ENCODE results near the gene CASQ2.

- TF ChIP-seq ZNF274 (IDR thresholded peaks at IDR 0.05; ENCODE audit: insufficient read depth, insufficient read length) (no peak), ESRRA (IDR thresholded peaks at IDR 0.05; ENCODE audit: low read length) (no peak), CEBPB (IDR thresholded peaks at IDR 0.05; ENCODE audit: borderline replicate concordance in 1 of 2, low read depth in 2 of 2, low read length in 2 of 2) (no peak), CTCF (IDR thresholded peaks at IDR 0.05 in 2 of 3, conservative IDR thresholded peaks at IDR 0.05 in 1 of 3; ENCODE audit: control insufficient read depth in 2 of 3, extremely low read depth in 1 of 3, insufficient read depth in 1 of 3, low read depth in 3 of 3, low read length in 3 of 3) (no peak), EZH2 (IDR thresholded peaks at IDR 0.05; ENCODE audit: borderline replicate concordance, control insufficient read depth, low read depth, low read length) (no peak), E4F1 (IDR thresholded peaks at IDR 0.05; ENCODE audit: borderline replicate concordance, partially characterized antibody) (no peak), BCL11A (IDR thresholded peaks at IDR 0.05; ENCODE audit: low read depth, low read length) (no peak), DPF2 (IDR thresholded peaks at IDR 0.05) (no peak)
- TF ChIP-seq, protein P1, sequence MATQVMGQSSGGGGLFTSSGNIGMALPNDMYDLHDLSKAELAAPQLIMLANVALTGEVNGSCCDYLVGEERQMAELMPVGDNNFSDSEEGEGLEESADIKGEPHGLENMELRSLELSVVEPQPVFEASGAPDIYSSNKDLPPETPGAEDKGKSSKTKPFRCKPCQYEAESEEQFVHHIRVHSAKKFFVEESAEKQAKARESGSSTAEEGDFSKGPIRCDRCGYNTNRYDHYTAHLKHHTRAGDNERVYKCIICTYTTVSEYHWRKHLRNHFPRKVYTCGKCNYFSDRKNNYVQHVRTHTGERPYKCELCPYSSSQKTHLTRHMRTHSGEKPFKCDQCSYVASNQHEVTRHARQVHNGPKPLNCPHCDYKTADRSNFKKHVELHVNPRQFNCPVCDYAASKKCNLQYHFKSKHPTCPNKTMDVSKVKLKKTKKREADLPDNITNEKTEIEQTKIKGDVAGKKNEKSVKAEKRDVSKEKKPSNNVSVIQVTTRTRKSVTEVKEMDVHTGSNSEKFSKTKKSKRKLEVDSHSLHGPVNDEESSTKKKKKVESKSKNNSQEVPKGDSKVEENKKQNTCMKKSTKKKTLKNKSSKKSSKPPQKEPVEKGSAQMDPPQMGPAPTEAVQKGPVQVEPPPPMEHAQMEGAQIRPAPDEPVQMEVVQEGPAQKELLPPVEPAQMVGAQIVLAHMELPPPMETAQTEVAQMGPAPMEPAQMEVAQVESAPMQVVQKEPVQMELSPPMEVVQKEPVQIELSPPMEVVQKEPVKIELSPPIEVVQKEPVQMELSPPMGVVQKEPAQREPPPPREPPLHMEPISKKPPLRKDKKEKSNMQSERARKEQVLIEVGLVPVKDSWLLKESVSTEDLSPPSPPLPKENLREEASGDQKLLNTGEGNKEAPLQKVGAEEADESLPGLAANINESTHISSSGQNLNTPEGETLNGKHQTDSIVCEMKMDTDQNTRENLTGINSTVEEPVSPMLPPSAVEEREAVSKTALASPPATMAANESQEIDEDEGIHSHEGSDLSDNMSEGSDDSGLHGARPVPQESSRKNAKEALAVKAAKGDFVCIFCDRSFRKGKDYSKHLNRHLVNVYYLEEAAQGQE (IDR thresholded peaks at IDR 0.05; ENCODE audit: low read depth, low read length): no peak
Observed at GRCh38 chr1:115701090-115701489, 67.4 kb downstream of the CASQ2 start.
